Measurements from ENCODE around the gene ALK.

The ALK gene

DNA sequence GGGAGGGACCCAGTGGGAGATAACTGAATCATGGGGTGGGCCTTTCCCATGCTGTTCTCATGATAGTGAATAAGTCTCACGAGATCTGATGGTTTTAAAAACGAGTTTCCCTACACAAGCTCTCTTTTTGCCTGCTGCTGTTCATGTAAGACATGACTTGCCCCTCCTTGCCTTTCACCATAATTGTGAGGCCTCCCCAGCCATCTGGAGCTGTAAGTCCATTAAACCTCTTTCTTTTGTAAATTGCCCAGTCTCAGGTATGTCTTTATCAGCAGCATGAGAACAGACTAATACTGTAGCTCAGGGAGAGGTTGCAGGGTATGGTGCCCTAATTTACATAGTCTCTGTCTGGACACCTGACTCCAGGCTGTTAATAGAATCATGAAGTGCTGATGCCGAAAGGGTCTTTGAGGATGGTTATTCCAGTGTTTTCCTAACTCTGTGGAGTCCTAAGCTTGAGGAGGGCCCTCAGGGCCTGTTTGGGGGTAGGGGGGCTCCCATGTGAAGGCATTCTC is 343.2 kb downstream of the ALK start:
- DNase-seq (ENCODE audit: low read depth): no peak
- TF ChIP-seq POLR2A (IDR thresholded peaks at IDR 0.05; ENCODE audit: extremely low read depth, insufficient read length) (no peak), MYC (IDR thresholded peaks at IDR 0.05; ENCODE audit: low read depth, low read length) (no peak)
- TF ChIP-seq, protein P1, sequence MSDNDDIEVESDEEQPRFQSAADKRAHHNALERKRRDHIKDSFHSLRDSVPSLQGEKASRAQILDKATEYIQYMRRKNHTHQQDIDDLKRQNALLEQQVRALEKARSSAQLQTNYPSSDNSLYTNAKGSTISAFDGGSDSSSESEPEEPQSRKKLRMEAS (IDR thresholded peaks at IDR 0.05; ENCODE audit: low read depth, low read length): no peak
- TF ChIP-seq, protein P2, sequence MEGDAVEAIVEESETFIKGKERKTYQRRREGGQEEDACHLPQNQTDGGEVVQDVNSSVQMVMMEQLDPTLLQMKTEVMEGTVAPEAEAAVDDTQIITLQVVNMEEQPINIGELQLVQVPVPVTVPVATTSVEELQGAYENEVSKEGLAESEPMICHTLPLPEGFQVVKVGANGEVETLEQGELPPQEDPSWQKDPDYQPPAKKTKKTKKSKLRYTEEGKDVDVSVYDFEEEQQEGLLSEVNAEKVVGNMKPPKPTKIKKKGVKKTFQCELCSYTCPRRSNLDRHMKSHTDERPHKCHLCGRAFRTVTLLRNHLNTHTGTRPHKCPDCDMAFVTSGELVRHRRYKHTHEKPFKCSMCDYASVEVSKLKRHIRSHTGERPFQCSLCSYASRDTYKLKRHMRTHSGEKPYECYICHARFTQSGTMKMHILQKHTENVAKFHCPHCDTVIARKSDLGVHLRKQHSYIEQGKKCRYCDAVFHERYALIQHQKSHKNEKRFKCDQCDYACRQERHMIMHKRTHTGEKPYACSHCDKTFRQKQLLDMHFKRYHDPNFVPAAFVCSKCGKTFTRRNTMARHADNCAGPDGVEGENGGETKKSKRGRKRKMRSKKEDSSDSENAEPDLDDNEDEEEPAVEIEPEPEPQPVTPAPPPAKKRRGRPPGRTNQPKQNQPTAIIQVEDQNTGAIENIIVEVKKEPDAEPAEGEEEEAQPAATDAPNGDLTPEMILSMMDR (IDR thresholded peaks at IDR 0.05; ENCODE audit: low read depth, low read length): no peak
- H3K4me3 ChIP-seq (ENCODE audit: low read depth, low read length): no peak overlapping the region

DNA sequence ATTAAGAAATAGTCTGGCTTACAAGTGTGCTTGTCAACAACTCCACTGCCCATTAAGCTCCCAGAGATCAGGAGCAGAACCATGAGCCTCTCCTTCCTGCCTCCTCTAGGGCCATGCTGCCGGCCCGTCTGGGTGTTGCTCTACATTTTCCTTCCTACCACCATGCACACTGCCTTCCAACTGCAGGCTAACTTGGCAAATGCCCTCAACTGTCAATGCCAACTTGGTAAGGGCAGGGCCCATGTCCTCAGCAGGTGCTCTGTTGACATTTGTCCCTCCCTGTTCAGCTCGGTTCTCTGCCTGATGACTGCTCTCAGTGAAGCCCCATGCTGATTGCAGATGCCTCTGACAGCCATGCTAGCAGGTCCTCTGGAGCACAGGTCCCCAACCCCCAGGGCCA is 345.2 kb downstream of the ALK start:
- no peak overlapping the region for H3K4me3 ChIP-seq (ENCODE audit: low read depth, low read length)
- no peak for TF ChIP-seq POLR2A (IDR thresholded peaks at IDR 0.05; ENCODE audit: extremely low read depth, insufficient read length)
- no peak for TF ChIP-seq MYC (IDR thresholded peaks at IDR 0.05; ENCODE audit: low read depth, low read length)
- TF ChIP-seq, protein P1 (IDR thresholded peaks at IDR 0.05; ENCODE audit: low read depth, low read length): no peak
- TF ChIP-seq, protein P2 (IDR thresholded peaks at IDR 0.05; ENCODE audit: low read depth, low read length): no peak
- DNase-seq (ENCODE audit: low read depth): no peak

DNA sequence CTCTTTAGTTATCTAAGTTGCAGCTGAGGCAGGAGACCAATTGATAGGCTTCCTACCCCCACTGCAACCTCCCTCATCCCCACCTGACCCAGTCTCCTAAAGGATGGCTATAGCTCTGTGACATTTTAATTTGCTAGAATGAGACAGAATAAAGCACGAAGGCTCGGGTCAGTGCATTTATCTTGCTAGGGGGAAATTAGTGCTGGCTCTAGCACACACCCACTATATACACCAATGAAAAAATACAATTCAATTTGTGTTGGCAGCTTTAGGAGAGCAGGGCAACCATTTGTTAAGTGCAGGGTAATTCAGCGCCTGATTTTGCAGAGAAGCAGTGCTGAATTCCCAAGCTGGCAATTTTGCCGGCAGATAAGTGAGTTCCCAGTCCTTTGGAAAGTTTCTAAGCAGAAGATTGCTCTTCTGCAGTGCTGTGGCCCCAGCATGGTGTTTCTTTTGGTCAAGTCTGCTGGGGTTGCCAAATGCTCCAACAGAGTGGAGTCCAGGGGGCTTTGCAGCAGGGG is 346.0 kb downstream of the ALK start:
- DNase-seq (ENCODE audit: low read depth): no peak
- no peak overlapping the region for H3K4me3 ChIP-seq (ENCODE audit: low read depth, low read length)
- TF ChIP-seq, protein P1 (IDR thresholded peaks at IDR 0.05; ENCODE audit: low read depth, low read length): no peak
- TF ChIP-seq POLR2A (IDR thresholded peaks at IDR 0.05; ENCODE audit: extremely low read depth, insufficient read length): no peak
- TF ChIP-seq, protein P2 (IDR thresholded peaks at IDR 0.05; ENCODE audit: low read depth, low read length): no peak
- TF ChIP-seq MYC (IDR thresholded peaks at IDR 0.05; ENCODE audit: low read depth, low read length): no peak

DNA sequence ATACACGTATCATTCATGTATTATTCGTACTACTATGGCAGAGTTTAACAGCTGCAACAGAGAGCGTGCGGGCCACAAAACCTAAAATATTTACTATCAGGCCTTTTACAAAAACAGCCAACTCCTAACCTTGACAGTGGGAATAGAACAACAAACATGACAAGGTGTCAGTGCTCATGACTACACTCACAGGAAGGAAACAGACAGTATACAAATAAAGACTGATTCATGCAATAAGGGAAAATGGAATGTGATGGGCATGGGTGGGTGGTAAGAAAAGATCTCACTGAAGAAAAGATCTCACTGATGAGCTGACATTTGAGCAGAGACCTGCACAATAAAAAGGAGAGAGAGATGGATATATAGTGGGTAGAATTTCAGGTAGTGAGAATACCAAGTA is 347.8 kb downstream of the ALK start:
- no peak for DNase-seq (ENCODE audit: low read depth)
- no peak overlapping the region for H3K4me3 ChIP-seq (ENCODE audit: low read depth, low read length)
- TF ChIP-seq MYC (IDR thresholded peaks at IDR 0.05; ENCODE audit: low read depth, low read length) (no peak), POLR2A (IDR thresholded peaks at IDR 0.05; ENCODE audit: extremely low read depth, insufficient read length) (no peak)
- TF ChIP-seq, protein P1 (IDR thresholded peaks at IDR 0.05; ENCODE audit: low read depth, low read length): no peak
- TF ChIP-seq, protein P2 (IDR thresholded peaks at IDR 0.05; ENCODE audit: low read depth, low read length): no peak

DNA sequence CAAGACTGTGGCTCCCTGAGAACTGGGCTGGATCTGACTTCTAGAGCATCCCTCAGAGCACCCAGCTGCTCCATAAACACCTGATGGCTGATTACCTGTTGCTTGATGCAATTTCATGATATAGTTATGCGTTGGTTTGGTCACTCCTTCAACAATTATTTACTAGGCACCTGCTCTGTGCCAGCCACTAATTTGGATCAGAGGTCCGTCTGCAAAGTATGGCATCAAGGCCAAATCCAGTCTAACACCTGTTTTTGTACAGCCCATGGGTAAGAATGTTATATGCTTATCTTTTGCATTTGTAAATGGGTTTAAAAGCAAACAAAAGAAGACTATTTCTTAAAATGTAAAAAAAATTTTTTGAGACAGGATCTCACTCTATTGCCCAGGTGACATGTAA is 348.2 kb downstream of the ALK start:
- TF ChIP-seq, protein P1 (IDR thresholded peaks at IDR 0.05; ENCODE audit: low read depth, low read length): no peak
- TF ChIP-seq, protein P2 (IDR thresholded peaks at IDR 0.05; ENCODE audit: low read depth, low read length): no peak
- TF ChIP-seq MYC (IDR thresholded peaks at IDR 0.05; ENCODE audit: low read depth, low read length) (no peak), POLR2A (IDR thresholded peaks at IDR 0.05; ENCODE audit: extremely low read depth, insufficient read length) (no peak)
- H3K4me3 ChIP-seq (ENCODE audit: low read depth, low read length): no peak overlapping the region
- no peak for DNase-seq (ENCODE audit: low read depth)

All from NB4 (cell line).